GM21529 (cell line): ENCODE measurements around the gene DHRS1.
A peak's percentile ranks its signal among the peaks of the same experiment; 100 is the strongest.

Source experiments
- ATAC-seq: cut with Tn5 transposase; IDR thresholded peaks from one replicate; pipeline ENCODE4 v1.9.1; 2021; ENCODE audit not compliant: unreplicated experiment

Gene DHRS1

DNA sequence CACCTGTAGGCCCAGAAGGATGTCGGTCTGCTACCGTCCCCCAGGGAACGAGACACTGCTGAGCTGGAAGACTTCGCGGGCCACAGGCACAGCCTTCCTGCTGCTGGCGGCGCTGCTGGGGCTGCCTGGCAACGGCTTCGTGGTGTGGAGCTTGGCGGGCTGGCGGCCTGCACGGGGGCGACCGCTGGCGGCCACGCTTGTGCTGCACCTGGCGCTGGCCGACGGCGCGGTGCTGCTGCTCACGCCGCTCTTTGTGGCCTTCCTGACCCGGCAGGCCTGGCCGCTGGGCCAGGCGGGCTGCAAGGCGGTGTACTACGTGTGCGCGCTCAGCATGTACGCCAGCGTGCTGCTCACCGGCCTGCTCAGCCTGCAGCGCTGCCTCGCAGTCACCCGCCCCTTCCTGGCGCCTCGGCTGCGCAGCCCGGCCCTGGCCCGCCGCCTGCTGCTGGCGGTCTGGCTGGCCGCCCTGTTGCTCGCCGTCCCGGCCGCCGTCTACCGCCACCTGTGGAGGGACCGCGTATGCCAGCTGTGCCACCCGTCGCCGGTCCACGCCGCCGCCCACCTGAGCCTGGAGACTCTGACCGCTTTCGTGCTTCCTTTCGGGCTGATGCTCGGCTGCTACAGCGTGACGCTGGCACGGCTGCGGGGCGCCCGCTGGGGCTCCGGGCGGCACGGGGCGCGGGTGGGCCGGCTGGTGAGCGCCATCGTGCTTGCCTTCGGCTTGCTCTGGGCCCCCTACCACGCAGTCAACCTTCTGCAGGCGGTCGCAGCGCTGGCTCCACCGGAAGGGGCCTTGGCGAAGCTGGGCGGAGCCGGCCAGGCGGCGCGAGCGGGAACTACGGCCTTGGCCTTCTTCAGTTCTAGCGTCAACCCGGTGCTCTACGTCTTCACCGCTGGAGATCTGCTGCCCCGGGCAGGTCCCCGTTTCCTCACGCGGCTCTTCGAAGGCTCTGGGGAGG is 11.3 kb upstream of the DHRS1 start, which contains the start of gene LTB4R:
LTB4R (plus strand) TSS at position 857 of the 959 bp plus-strand sequence. CDS start 4,150 bp downstream, outside the sequence.
- peak; percentile 58 for ATAC-seq

DNA sequence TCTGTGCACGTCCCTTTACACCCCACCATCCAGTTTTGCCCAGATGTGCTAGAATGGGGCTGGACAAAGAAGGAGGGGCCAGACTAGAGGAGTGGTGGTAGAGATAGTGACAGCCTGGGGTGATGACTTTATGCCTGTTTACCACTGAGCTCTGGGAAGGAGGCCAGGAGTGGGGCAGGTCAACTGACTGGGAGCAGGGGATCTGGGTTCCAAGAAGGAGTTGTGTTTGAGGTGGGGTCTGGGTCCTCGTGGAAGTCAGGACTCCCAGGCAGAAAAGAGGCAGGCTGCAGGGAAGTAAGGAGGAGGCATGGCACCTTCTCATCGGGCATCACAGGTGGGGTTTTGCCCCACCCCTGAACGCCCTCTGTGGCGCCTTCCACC is 10.7 kb upstream of the DHRS1 start:
- no peak for ATAC-seq

DNA sequence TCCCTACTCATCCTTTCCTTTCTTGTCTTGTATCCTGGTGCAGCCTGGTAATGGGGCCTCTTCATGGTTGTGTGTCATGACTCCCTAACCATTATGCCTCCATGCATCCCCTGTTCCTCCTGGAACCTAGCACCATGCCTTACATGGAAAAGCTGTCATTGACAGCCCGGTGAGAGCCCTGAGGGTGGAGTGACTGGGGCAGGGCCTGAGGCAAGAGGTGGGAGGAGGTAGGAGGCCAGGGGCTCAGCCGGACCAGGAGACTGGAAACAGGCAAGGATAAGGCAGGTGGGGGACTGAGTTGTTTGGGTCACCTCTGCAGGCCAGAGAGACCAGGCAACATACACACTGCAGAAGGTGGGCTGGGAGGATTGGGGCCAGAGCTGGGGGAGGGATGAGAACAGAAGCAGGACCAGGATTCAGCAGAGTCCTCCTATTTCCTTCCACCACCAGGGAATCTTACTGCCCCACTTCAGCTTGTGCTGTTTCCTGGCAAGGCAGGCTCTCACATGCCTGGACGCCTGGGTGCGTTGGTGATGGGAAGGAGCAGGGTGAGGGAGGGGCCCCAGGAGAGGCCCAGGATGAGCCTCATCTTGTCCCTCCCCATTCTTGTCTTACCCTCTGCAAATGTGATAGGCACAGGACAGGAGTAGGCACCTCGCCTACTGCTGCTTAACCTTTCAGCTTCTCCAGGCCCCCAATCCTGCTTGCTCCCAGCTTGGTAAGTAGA is 10.1 kb upstream of the DHRS1 start, which contains the start of gene LTB4R2:
LTB4R2 (plus strand) TSS at position 603 of the 727 bp plus-strand sequence. CDS start 525 bp downstream, outside the sequence.
- ATAC-seq = no peak

DNA sequence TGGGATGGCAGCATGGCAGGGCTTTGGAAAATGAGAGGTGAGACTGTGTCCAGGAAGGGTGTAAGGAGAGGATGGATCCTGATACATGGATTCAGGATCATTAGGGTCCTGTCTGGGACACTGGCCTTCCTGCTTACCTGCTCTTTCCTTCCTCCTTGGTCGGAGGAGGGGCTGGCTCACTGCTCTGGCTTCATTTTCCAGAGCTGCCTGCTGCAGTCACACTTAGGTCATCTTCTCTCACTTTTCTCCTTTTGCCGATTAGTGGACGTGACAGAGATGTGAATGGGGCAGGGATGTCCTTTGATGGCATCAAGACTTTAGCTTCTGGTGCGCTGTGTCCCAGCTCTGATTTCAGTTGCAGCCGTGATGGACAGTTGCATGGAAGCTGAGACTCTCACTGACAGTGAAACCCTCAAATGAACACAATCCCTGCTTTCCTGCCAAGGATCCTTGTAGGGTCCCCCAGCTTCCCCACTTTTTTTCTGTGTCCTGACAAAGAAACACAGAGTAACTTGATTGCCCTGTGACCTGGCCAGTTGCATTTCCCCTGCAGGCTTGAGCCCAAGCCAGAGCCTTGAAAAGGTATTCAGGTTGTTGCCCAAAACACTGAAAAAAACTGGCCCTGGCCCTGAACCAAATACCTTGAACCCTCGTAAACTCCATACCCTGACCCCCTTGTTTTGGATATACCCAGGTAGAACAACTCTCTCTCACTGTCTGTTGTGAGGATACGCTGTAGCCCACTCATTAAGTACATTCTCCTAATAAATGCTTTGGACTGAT is 9.0 kb upstream of the DHRS1 start:
- no peak for ATAC-seq

DNA sequence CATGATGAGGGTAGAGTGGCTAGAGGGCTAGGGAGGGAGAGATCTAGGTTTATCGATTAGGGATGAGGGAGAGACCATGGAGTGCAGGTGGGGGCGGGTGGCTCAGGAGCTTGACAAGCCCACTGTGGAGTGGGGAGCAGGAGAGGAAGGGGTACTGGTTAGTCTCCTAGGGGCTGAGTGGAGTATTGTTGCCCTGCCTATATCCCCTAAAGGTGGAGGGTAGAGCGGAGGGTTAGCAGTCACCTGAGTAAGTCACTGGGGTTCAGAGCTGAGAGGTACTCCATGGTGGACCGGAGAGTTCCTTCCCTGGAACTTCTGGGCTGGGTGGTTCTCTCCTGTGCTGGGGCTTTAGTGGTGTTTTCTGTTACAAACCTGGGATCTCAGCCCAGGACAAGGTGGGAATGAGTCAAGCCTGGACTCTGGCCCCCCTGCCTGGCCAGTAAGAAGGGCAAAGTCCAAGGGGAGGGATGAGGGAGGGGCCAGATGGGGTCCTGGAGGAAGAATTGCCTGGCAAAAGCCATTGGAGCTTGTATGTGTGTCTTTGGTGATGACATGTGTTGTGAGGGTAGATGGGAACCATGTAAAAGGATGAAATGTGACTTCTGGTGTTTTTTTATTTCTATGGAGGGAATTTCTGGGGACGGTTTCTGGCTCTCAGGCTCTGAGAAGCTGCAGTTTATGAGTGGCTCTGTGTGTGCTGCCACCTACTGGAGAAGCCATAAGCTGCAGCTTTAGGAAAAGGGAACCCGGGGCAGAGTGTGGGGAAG is 8.2 kb upstream of the DHRS1 start, which contains the start of gene CIDEB:
CIDEB (minus strand) TSS at position 403 of the 767 bp plus-strand sequence; CDS start at position 284, 119 bp downstream.
- ATAC-seq = no peak

DNA sequence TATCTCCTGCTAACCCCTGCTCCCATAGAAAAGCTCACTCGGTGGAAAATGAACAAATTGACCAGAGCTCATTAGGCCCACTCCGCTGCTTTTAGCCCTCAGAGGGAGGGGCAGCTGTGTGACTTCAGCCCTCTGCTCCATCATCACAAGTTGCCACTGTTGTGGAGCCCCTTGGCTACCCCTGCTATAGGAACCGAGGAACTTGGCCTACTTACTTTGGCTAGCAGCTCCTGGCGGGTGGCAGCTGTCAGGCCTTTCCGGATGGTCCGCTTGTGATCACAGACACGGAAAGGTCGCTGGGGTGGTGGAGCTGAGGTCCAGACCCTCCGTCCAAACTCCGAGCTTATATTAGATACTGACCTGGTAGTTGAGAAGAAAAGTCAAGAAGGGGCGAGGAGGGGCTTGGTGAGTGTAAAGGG is 7.6 kb upstream of the DHRS1 start:
- no peak for ATAC-seq

DNA sequence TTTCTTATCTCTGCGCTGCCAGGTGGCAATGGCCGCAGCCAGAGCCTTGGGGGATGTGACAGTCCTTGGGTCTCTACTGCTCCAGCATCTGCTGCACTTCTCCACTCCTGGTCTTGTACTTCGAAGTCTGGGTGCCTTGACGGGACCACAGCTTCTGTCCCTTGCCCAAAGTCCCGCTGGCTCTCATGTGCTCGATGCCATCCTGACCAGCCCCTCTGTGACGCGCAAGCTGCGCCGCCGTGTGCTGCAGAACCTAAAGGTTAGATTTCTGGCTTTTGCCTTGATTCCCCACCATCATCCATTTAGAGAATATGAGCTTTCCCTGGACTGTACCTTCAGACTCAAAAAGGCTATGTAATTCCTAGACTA is 4.4 kb upstream of the DHRS1 start:
- ATAC-seq = no peak

DNA sequence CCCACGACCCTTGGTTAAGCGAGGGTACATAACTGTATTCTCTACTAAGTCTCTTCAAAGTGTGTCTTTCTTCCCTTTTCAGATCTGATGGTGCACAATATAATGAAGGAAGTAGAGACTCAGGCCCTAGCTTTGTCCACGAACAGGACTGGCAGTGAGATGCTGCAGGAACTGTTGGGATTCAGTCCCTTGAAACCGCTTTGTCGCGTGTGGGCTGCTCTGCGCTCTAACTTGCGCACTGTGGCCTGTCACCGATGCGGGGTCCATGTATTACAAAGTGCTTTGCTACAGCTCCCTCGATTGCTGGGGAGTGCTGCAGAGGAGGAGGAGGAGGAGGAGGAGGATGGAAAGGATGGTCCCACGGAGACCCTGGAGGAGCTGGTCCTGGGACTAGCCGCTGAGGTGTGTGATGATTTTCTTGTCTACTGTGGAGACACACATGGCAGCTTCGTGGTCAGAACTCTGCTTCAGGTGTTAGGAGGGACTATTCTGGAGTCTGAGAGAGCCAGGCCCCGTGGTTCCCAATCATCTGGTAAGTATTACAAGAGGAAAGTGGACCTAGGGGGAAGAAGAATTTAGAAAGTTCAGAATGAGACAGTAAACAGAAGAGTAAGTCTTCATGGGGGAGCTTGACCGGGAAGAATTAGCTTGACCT is 873 bp upstream of the DHRS1 start:
- no peak for ATAC-seq

DNA sequence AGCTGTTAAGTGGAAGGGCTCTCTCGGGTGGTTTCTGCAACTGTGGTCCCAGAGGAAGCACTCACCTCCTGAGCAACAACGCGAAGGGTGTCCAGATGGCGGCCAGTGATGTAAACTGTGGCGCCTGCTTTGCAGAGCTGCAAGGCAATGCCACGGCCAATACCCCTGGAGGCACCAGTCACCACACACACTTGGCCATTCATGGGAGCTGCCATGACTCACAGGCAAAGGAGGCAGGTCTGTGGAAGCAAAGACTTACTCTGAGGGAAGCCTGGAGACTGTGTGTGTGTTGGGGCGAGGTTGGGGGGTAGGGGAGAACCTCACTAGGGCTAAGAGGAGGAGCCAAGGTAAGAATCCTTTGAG is 707 bp downstream of the DHRS1 start:
- ATAC-seq = no peak

DNA sequence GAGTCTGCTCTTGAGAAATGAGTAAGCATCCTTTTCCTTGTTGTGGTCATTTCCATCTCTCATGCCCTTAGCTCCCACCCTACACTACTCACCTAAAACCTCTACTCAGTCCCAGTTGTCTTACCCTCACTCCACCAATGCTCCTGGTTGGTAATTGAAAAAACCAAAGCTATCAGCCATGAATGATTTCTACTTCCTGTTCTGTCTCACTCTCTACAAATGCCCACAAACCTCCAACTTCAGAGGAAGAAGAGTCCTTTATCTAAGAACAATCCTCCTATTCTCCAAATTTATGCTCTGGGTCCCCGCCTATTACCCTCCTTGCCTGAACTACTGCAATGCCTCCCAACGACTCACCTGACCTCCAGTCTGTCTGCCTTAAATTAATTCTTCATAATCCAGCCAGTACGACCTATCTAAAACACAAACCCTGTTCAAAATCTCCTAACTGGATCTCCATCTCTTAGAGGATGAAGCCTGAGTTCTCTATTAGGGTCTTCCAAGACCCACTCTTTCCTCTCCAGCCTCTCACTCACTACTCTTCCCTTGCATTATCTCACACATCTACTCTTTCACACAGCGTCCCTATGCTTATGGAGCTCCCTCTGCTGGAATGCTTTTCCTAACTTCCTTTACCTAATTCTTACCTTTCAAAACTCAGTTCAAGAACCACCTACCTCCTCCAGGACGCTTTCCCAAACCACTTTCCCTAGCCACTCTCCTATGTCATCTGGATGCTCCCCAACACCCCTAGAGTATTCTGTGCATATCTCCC is 2.2 kb downstream of the DHRS1 start:
- ATAC-seq = peak; percentile 27

DNA sequence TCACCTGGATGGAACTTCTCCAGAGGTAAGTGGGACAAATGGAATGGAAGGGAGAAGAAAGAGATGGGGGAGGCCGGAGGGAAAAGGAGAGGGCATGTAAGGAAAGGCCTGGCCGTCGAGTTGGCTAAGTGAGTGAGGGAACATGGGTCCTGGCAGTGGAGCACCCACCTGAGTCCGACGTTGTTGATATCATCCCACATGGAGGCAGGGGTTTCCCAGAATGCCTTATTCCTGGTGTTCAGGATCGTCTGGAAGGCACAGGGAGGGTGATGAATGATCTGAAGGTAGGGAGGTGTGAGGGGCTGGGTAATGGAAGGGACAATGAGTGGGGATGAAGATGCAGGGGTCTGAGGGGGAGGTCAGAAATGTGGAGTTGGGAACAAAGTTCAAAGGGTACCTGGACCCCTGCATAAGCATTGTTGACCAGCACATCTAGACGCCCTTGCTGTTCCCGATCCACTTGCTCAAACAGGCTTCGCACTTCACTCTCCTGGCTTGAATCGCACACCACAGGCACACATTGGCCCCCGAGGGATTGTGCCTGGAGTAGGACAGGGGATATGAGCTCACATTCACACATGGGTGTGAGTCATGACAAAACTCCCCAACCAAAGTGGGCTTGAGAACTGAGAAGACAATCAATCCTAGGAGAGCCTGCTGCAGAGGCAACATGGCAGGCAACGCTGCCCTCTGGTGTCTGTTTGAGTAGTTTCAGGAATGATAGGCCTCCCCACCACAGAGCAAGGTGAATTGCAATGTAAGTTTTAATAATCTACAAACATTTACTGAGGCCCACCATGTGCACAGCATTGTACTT is 3.0 kb downstream of the DHRS1 start:
- ATAC-seq = peak; percentile 49

DNA sequence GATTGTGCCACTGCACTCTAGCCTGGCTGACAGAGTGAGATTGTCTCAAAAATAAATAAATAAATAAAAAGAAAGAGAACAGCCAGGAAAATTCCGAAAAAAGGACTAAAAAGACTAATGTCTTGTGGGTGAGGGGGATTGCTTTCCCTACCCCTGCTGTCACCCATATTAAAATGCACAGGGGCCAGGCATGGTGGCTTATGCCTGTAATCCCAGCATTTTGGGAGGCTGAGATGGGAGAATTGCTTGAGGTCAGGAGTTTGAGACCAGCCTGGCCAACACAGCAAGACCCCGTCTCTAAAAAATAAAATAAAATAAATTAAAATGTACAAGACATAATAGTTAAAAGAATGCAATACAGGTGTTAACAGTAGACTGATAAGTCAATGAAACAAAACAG is 6.1 kb downstream of the DHRS1 start:
- no peak for ATAC-seq

DNA sequence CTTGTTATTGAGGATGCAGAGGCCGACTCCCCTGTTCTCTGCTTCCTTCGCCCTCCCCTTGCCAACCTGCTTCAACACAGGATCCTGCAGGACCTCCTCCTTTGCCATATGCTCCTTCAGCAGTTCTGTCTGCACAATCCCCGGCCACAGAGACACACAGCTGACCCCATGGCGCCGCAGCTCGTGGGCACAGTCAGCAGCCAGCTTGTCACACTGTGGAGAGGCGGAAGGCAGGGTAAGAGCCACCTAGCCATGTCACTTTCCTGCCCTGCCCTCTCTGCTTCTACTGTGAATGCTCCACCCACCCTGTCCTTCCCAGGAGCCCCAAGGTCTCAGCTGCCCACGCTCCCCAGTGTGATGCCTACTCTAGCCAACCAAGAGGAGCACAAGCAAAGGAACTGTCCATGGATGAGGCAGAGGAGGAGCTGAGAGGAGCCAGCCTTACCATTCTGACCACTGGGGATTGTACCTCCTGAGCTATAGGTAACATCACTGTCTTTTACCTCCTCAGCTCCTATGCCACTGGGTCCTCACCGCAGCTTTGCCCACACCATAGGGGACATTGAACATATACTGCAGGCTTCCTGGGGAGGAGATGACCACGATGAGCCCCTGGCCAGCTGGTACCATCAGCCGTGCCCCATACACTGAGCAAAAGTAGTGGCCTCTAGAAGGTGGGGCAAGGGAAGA is 7.3 kb downstream of the DHRS1 start:
- ATAC-seq = no peak

DNA sequence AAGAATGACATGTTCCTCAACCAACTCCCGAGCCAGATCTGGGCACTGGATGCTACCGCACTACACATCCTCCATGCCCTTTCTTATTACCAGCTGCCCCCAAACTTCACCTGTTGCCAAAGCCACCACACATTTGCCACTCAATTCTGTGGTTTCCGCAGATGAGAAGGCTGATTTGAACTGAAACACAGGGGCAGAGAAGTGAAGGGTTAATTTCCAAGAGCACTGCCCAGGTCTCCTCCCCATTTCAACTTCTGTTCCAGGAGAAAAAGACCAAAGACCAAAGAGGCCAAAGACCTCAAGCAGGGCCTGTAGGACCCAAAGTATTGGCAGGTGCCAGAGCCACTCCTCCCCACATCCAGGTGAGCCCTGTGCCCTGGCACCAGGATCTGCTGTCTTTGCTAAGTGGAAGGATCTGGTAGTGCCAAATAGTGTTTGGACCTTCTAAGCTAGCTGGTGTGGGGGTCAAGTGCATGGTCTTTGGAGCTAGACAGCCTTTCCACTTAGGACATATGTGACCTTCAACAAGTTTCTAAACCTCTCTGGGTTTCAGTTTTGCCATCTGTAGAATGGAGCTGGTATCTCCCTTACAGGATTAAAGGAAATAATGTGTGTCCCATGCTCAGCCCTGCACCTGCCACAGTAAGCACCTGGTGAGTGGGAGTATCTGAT is 8.0 kb downstream of the DHRS1 start:
- ATAC-seq = no peak

DNA sequence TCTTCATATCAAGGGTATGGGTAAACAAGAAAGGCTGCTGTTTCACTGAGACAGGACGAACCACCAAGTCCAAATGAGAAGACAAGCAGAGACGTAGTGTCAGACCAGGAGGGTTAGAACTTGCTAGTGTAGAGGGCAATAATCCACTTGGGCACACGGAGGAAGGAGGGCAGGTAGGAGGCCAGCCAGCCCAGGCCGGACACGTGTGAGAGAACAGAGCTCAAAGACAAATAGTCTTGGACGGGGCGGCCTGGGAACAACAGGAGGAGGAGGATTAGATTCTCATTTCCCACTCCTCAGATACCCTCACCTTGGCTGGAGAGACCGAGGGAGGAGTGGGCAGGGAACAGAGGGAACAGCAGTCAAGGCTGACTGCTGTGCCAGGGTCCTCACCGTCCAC is 8.8 kb downstream of the DHRS1 start:
- no peak for ATAC-seq

DNA sequence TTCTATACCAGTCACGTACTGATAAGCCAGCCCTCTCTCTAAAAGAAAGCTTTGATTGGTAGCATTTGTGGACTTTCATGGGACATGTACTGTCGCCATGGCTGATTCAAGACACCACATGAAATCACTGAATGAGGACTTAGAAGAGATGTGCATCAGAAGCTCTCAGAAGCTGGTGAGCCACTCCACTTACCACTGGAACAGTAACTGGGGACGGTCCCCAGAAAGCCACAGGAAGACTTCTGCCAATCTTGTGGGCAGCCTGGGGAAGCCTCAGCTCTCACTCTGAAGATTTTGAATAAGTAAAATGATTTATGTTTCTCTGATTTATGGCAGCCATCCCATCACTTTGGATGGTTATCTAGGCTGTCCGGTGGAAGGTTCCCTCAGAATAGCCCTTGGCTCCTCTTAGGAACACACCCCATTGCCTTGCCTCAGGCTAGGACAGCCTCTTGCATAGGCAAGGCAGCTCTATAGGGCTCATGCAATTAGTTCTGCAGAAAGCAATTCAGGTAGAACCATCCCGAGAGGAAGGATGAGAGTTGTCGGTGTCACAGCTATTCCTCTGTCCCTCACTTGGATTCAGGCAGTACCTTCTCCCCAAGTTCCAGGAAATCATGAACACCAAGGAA is 9.8 kb downstream of the DHRS1 start:
- ATAC-seq = peak; percentile 93

DNA sequence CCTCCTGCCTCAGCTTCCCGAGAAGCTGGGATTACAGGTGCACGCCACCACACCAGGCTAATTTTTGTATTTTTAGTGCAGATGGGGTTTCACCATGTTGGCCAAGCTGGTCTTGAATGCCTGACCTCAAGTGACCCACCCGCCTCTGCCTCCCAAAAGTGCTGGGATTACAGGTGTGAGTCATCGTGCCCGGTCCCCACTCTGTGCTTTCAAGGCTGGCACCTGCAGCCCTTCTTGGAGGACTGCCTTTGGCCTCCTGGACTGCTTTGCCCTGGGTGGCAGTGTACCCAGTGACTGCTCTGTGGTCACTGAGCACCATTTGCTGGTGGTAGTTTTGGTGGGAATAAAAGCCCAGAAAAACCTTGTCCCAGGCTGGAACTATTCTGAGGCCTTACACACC is 12.6 kb downstream of the DHRS1 start:
- ATAC-seq = no peak
